SW480 (cell line): ENCODE results near the gene SBK1.
"Not testable (repeated sequence)": the region's sequence is repeated elsewhere in the genome, so short reads cannot be mapped to it uniquely, and the experiment has no call there.

Source experiments
- DNase-seq: peaks from one replicate; pipeline ENCODE4 v3.0.0-alpha.2; 2016; ENCODE audit warnings: low spot score

The SBK1 gene

DNA sequence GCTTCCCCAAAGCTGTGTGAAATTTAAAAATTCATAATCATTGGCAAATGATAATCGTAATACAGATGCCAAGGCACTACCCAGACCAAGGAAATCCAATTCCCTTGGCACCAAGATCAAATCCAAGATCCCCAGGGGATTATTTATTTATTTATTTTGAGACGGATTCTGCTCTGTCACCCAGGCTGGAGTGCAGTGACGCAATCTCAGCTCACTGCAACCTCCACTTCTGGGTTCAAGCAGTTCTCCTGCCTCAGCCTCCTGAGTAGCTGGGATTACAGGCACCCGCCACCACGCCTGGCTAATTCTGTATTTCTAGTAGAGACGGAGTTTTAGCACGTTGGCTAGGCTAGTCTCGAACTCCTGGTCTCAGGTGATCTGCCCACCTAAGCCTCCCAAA is 43.4 kb downstream of the SBK1 start:
- not testable (repeated sequence) for DNase-seq

GRCh38 chr16:28336940-28337710 is 44.8 kb downstream of the SBK1 start:
- DNase-seq: not testable (repeated sequence)

DNA sequence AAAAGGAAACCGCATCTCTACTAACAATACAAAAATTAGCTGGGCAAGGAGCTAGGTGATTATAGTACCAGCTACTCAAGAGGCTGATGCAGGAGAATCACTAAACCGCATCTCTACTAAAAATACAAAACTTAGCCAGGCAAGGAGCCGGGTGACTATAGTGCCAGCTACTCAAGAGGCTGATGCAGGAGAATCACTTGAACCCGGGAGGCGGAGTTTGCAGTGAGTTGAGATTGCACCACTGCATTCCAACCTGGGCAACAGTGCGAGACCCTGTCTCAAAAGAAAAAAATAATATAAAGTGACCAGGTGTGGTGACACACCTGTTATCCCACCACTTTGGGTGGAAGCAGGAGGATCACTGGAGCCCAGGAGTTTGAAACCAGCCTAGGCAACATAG is 45.9 kb downstream of the SBK1 start:
- not testable (repeated sequence) for DNase-seq

- not testable (repeated sequence) for DNase-seq
Observed at GRCh38 chr16:28362600-28362999, 70.3 kb downstream of the SBK1 start.

DNA sequence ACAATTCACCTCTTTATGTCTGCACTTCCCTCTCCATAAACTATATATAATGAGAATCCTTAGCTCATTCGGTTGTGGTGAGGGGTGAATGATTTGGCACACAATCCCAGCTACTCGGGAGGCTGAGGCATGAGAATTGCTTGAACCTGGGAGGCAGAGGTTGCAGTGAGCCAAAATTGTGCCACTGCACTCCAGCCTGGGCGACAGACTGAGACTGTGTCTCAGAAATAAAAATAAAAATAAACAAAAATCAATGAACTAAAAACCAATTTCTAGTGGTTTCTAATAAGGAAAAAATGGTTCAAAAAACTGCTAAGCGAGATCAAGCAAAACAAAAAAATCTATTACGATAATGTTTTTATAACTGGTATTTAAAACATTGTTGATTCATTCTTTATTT is 71.1 kb downstream of the SBK1 start, which contains the start of gene NPIPB6:
Gene NPIPB6, minus strand, starts transcription at position 101 of the 400 bp plus-strand sequence. CDS start 686 bp downstream, outside the sequence.
- not testable (repeated sequence) for DNase-seq

GRCh38 chr16:28364268-28365173 is 72.2 kb downstream of the SBK1 start:
- not testable (repeated sequence) for DNase-seq

DNA sequence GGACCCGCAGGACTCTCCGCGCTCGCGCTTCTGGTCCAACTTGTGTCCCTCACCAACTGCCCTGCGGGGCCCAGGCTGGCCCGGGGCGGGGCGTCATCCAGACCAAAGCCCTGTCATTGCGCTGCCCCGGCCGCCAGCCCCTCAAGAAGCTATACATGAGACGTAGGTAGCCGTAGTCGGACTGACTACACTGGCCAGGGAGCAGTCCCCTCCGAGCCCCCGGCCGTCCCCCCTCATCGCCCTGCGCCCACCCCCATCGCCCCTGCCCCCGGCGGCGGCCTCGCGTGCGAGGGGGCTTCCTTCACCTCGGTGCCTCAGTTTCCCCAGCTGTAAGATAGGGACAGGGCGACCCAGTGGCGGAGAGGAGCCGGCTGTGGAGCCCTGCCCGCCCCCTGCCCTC is 75.6 kb downstream of the SBK1 start:
- DNase-seq: not testable (repeated sequence)
